ENCODE data around the gene SKP1.

Gene SKP1

GRCh38 chr5:134113363-134113889 lies 63.3 kb downstream of the SKP1 start:
- H3K27ac ChIP-seq (ENCODE audit: low read depth, low read length), result no peak overlapping the region
- TF ChIP-seq EZH2phosphoT487 (IDR thresholded peaks at IDR 0.05; ENCODE audit: borderline replicate concordance, low read length), result no peak
- no peak for TF ChIP-seq CTCF (IDR thresholded peaks at IDR 0.05; ENCODE audit: low read depth, low read length, poor library complexity, severe bottlenecking)
- H3K9me2 ChIP-seq (replicated peaks; ENCODE audit: control insufficient read depth, low read length), result no peaks in the 10 kb centered on the region
- H3K4me1 ChIP-seq (ENCODE audit: control insufficient read depth, low read length), result peaks cover 14% of the 10 kb centered on the region
- peaks cover 4% of the 10 kb centered on the region; the same call in 1 of the 2 replicates for H4K20me1 ChIP-seq (ENCODE audit: control insufficient read depth, insufficient read depth, low read depth, low read length)
- H3K4me3 ChIP-seq (ENCODE audit: low read length), result peak overlapping the region; percentile 68
- H3K4me2 ChIP-seq (ENCODE audit: low read length), result peak overlapping the region; percentile 80
- H3K36me3 ChIP-seq (ENCODE audit: control insufficient read depth, low read length), result no peaks in the 10 kb centered on the region
- H3F3A ChIP-seq (ENCODE audit: control insufficient read depth, insufficient read depth), result no peaks in the 10 kb centered on the region
- H3K9me3 ChIP-seq (ENCODE audit: control insufficient read depth, insufficient read depth, low read length), result no peaks in the 10 kb centered on the region
- H3K27me3 ChIP-seq (ENCODE audit: control insufficient read depth, low read length), result peaks cover 56% of the 10 kb centered on the region
- H3K79me2 ChIP-seq (ENCODE audit: control insufficient read depth, low read length), result no peaks in the 10 kb centered on the region

GRCh38 chr5:134112726-134113362 lies 63.9 kb downstream of the SKP1 start:
- peaks cover 14% of the 10 kb centered on the region for H3K4me1 ChIP-seq (ENCODE audit: control insufficient read depth, low read length)

GRCh38 chr5:134111741-134112647 lies 64.8 kb downstream of the SKP1 start:
- Histone ChIP-seq H3K79me2 (ENCODE audit: control insufficient read depth, low read length) (no peaks in the 10 kb centered on the region), H4K20me1 (ENCODE audit: control insufficient read depth, insufficient read depth, low read depth, low read length) (peaks cover 4% of the 10 kb centered on the region; the same call in 1 of the 2 replicates), H3K4me3 (ENCODE audit: low read length) (no peak overlapping the region), H3F3A (ENCODE audit: control insufficient read depth, insufficient read depth) (no peaks in the 10 kb centered on the region), H3K4me2 (ENCODE audit: low read length) (no peak overlapping the region), H3K36me3 (ENCODE audit: control insufficient read depth, low read length) (no peaks in the 10 kb centered on the region), H3K9me2 (replicated peaks; ENCODE audit: control insufficient read depth, low read length) (no peaks in the 10 kb centered on the region), H3K4me1 (ENCODE audit: control insufficient read depth, low read length) (peaks cover 14% of the 10 kb centered on the region), H3K27me3 (ENCODE audit: control insufficient read depth, low read length) (peaks cover 49% of the 10 kb centered on the region), H3K9me3 (ENCODE audit: control insufficient read depth, insufficient read depth, low read length) (no peaks in the 10 kb centered on the region), H3K27ac (ENCODE audit: low read depth, low read length) (no peak overlapping the region)
- TF ChIP-seq CTCF (IDR thresholded peaks at IDR 0.05; ENCODE audit: low read depth, low read length, poor library complexity, severe bottlenecking), result no peak
- TF ChIP-seq EZH2phosphoT487 (IDR thresholded peaks at IDR 0.05; ENCODE audit: borderline replicate concordance, low read length), result no peak

More at GRCh38 chr5:134112726-134113362, 63.9 kb downstream of the SKP1 start:
- H3K27ac ChIP-seq (ENCODE audit: low read depth, low read length), result no peak overlapping the region
- no peak overlapping the region for H3K4me2 ChIP-seq (ENCODE audit: low read length)
- peaks cover 55% of the 10 kb centered on the region for H3K27me3 ChIP-seq (ENCODE audit: control insufficient read depth, low read length)
- H3F3A ChIP-seq (ENCODE audit: control insufficient read depth, insufficient read depth), result no peaks in the 10 kb centered on the region
- no peaks in the 10 kb centered on the region for H3K9me3 ChIP-seq (ENCODE audit: control insufficient read depth, insufficient read depth, low read length)
- no peaks in the 10 kb centered on the region for H3K79me2 ChIP-seq (ENCODE audit: control insufficient read depth, low read length)
- TF ChIP-seq EZH2phosphoT487 (IDR thresholded peaks at IDR 0.05; ENCODE audit: borderline replicate concordance, low read length), result no peak
- TF ChIP-seq CTCF (IDR thresholded peaks at IDR 0.05; ENCODE audit: low read depth, low read length, poor library complexity, severe bottlenecking), result no peak
- no peaks in the 10 kb centered on the region for H3K36me3 ChIP-seq (ENCODE audit: control insufficient read depth, low read length)
- H3K9me2 ChIP-seq (replicated peaks; ENCODE audit: control insufficient read depth, low read length), result no peaks in the 10 kb centered on the region
- H4K20me1 ChIP-seq (ENCODE audit: control insufficient read depth, insufficient read depth, low read depth, low read length), result peaks cover 4% of the 10 kb centered on the region; the same call in 1 of the 2 replicates
- no peak overlapping the region for H3K4me3 ChIP-seq (ENCODE audit: low read length)

Measured in DOHH2 (cell line).